Common myeloid progenitor, CD34-positive (primary cell): Measurements from ENCODE around the gene EBLN1.

Source experiments
- CTCF ChIA-PET: fragments of 350-600 bp; sonication (Branson Sonifier 250); formaldehyde crosslinking; loops from one replicate; lab custom pipeline; 2021; ENCODE audit warnings: antibody characterized with exemption; lab: Charles Lee
- POLR2A ChIA-PET: fragments of 350-600 bp; sonication (Branson Sonifier 250); formaldehyde crosslinking; loops from one replicate; lab custom pipeline; 2021; ENCODE audit warnings: antibody characterized with exemption; lab: Charles Lee
- DNase-seq, 3 donors: peaks; one replicate each; pipeline versions ENCODE4 v3.0.0 to v3.0.0-alpha.2; 2013
- H3K27ac ChIP-seq, 2 experiments: 1 replicate in 1 of 2; 2 replicates in 1 of 2; pipeline ENCODE4 v1.7.0; 2013; ENCODE audit warnings: inconsistent platforms in 2 of 2, low read length in 2 of 2, mild to moderate bottlenecking in 2 of 2, low read depth in 1 of 2, moderate library complexity in 1 of 2; ENCODE audit not compliant: severe bottlenecking in 2 of 2, insufficient read depth in 1 of 2, poor library complexity in 1 of 2
- H3K27me3 ChIP-seq, 5 experiments: replicated peaks in 2 of 5; 1 replicate in 3 of 5; 2 replicates in 2 of 5; pipeline versions ENCODE4 v1.6.1 to v1.7.0; 2013; ENCODE audit warnings: low read length in 4 of 5, mild to moderate bottlenecking in 2 of 5, moderate library complexity in 2 of 5, inconsistent platforms in 1 of 5; ENCODE audit not compliant: insufficient read depth in 5 of 5, control insufficient read depth in 4 of 5
- H3K36me3 ChIP-seq, 4 experiments: 1 replicate in 2 of 4; 2 replicates in 2 of 4; pipeline versions ENCODE4 v1.6.1 to v1.7.0; 2013; ENCODE audit warnings: low read length in 3 of 4, control low read depth in 1 of 4, mild to moderate bottlenecking in 1 of 4; ENCODE audit not compliant: control insufficient read depth in 4 of 4, insufficient read depth in 4 of 4
- H3K4me1 ChIP-seq, 4 experiments: 1 replicate in 3 of 4; 2 replicates in 1 of 4; pipeline versions ENCODE4 v1.6.1 to v1.7.1; 2013; ENCODE audit warnings: low read length in 3 of 4, mild to moderate bottlenecking in 3 of 4, control low read depth in 1 of 4, inconsistent platforms in 1 of 4, moderate library complexity in 1 of 4; ENCODE audit not compliant: control insufficient read depth in 4 of 4, insufficient read depth in 4 of 4; ENCODE audit errors: control extremely low read depth in 1 of 4
- H3K4me3 ChIP-seq, 7 experiments: 1 replicate in 4 of 7; 2 replicates in 3 of 7; pipeline versions ENCODE4 v1.5.1 to v1.7.0; 2013; ENCODE audit warnings: mild to moderate bottlenecking in 7 of 7, low read length in 6 of 7, moderate library complexity in 6 of 7, inconsistent platforms in 2 of 7, low read depth in 2 of 7, control low read depth in 1 of 7; ENCODE audit not compliant: insufficient read depth in 4 of 7, control insufficient read depth in 1 of 7; ENCODE audit errors: extremely low read depth in 1 of 7
- H3K9me3 ChIP-seq, 5 experiments: 1 replicate in 4 of 5; 2 replicates in 1 of 5; pipeline versions ENCODE4 v1.6.1 to v1.7.1; 2013; ENCODE audit warnings: low read length in 4 of 5, mild to moderate bottlenecking in 2 of 5, inconsistent platforms in 1 of 5, low read depth in 1 of 5, moderate library complexity in 1 of 5; ENCODE audit not compliant: control insufficient read depth in 4 of 5, insufficient read depth in 2 of 5; ENCODE audit errors: control extremely low read depth in 1 of 5
- WGBS: methylation state at CpG from one replicate; pipeline ENCODE4 v1.1.5; 2013; ENCODE audit not compliant: insufficient coverage; 5-methylcytosine and 5-hydroxymethylcytosine counted together

The EBLN1 gene

DNA sequence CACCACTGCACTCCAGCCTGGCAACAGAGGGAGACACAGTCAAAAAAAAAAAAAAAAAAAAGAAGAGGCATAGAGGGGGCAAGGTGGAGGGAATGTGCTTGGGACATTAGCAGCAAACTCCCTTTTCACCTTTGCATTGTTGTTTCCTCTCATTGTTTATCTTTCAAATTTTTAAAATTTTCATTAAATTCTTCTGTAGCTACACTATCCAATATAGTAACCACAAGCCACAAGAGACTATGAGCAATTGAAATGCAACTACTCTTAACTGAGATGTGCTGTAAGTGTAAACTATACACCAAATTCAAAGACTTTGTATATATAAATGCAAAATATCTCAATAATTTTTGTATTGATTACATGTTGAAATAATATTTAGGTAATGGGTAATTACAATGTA lies 43.4 kb downstream of the EBLN1 start:
- Histone ChIP-seq H3K27me3 (no peaks in the 10 kb centered on the region), H3K27ac (no peak overlapping the region), H3K4me3 (no peak overlapping the region), H3K4me1 (no peaks in the 10 kb centered on the region), H3K36me3 (no peaks in the 10 kb centered on the region), H3K9me3 (peaks cover 0 to 11% (median 2%) of the 10 kb centered on the region in 5 experiments)
- DNase-seq, result no peak
- CTCF ChIA-PET, result no interaction called here
- POLR2A ChIA-PET, result no interaction called here

DNA sequence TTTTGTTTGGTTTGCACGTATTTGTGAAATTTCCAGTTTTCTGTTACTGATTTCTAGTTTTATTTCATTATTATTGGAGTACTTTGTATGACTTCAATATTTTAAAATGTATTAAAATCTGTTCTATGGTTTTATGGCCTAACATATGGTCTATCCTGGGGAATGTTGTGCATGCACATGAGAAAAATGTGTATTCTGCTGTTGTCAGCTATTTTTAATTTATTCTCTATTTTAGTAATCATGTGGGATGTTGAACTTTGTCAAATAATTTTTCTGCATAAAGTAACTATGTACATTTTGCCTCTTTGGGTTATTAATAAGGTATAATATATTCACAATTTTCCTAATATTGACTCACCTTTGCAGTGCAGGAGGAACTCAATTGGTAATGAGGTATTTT lies 46.7 kb downstream of the EBLN1 start:
- no CpG with 5 or more reads among the region's 1 CpG for WGBS
- DNase-seq, result no peak
- ChIA-PET POLR2A (no interaction called here), CTCF (no interaction called here)
- H3K4me3 ChIP-seq, result no peak overlapping the region
- H3K4me1 ChIP-seq, result no peaks in the 10 kb centered on the region
- H3K27me3 ChIP-seq, result no peaks in the 10 kb centered on the region
- no peak overlapping the region for H3K27ac ChIP-seq
- no peaks in the 10 kb centered on the region for H3K36me3 ChIP-seq
- H3K9me3 ChIP-seq, result peaks cover 0 to 11% (median 2%) of the 10 kb centered on the region in 5 experiments

DNA sequence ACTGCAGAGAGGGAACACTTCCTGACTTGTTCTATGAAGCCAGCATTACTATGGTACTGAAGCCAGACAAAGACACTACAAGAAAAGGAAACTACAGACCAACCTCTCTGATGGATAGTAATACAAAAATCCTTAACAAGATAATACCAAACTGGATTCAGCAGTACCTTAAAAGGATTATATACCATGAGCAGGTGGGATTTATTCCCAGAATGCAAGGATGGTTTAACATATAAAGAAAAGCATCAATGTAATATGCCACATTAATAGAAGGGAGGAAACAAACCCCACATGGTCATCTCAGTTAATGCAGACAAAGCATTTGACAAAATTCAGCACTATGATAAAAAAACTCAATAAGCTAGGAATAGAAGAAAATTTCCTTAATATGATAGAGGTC lies 47.2 kb downstream of the EBLN1 start:
- POLR2A ChIA-PET, result no interaction called here

DNA sequence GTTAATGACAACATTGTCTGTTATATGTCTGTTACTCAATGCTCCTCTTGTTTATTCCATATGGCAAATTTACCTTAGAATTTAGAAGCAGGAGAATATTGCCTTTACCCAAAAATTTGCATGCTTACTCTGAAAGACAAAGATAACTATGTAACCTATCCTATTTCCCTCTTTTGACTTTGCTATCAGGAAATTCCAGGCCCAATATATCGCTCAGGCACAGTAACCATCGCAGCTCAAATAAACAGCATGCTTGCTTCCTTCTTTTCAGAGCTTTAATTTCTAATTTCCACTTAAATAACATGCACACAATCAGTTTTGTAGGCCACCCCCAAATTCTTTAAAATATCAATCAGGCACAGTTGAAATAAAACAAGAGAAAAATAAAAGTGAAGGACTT lies 57.8 kb downstream of the EBLN1 start:
- 28% methylated on average over 2 of the region's 2 CpGs for WGBS
- DNase-seq, result peak in 1 of 3 donors; percentile 31
- H3K4me3 ChIP-seq, result no peak overlapping the region
- H3K4me1 ChIP-seq, result peaks cover 5 to 20% (median 12%) of the 10 kb centered on the region in 4 experiments
- POLR2A ChIA-PET, result no interaction called here
- no peaks in the 10 kb centered on the region for H3K27me3 ChIP-seq
- CTCF ChIA-PET, result interaction anchor here (1.5 kb wide), 1 partner anchor 14 kb away, joined by 5 read pairs; no protein-coding TSS in a partner anchor
- H3K27ac ChIP-seq, result no peak overlapping the region
- no peaks in the 10 kb centered on the region for H3K9me3 ChIP-seq
- H3K36me3 ChIP-seq, result no peaks in the 10 kb centered on the region

More for the DNA sequence above, 47.2 kb downstream of the EBLN1 start:
- CTCF ChIA-PET, result no interaction called here
- Histone ChIP-seq H3K27me3 (no peaks in the 10 kb centered on the region), H3K27ac (no peak overlapping the region), H3K36me3 (no peaks in the 10 kb centered on the region), H3K9me3 (peaks cover 0 to 11% (median 2%) of the 10 kb centered on the region in 5 experiments), H3K4me3 (no peak overlapping the region), H3K4me1 (no peaks in the 10 kb centered on the region)
- no peak for DNase-seq

DNA sequence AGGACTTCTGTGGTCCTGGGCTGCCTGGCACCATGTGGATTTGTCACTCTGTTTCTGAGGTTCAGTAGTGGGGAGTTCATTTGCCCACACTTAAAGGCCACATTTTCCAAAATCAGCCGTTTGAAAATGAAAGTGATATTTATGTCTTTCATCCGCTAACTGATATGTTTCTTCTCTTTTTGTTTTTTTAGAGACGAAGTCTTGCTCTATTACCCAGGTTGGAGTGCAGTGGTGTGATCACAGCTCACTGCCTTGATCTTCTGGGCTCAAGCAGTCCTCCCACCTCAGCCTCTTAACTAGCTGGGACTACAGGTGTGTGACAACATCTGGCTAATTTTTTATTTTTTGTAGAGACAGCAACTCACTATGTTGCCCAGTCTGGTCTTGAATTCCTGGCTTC lies 58.6 kb downstream of the EBLN1 start:
- Histone ChIP-seq H3K27ac (peak overlapping the region in 1 of 2 experiments; percentile 59), H3K9me3 (no peaks in the 10 kb centered on the region), H3K27me3 (no peaks in the 10 kb centered on the region), H3K4me1 (peaks cover 5 to 20% (median 12%) of the 10 kb centered on the region in 4 experiments), H3K4me3 (peak overlapping the region in 5 of 7 experiments; percentile 19 to 63 (median 43)), H3K36me3 (no peaks in the 10 kb centered on the region)
- peak in 2 of 3 donors; percentile 50 to 52 for DNase-seq
- ChIA-PET CTCF (interaction anchor here (0.9 to 1.5 kb wide), 2 partner anchors 13 to 160 kb away, joined by 3 to 5 read pairs; no protein-coding TSS in a partner anchor), POLR2A (no interaction called here)
- WGBS, result 0% methylated on average over 1 of the region's 3 CpGs
